Fibroblast of lung (primary cell): ENCODE results near the gene KCTD19. TPM values are rescaled to one million over a fixed set of nuclear protein-coding genes. Genes with fewer than 3 reads are reported as not detected.

ENCODE experiments used
- DNase-seq, 2 donors: peaks; one replicate each; pipeline versions ENCODE4 v3.0.0 to v3.0.0-alpha.2; 2010; ENCODE audit warnings: low read depth in 2 of 2
- H2AFZ ChIP-seq: 2 replicates; pipeline ENCODE4 v1.5.1; 2012; ENCODE audit warnings: low read length, control low read depth, inconsistent platforms
- H3K27ac ChIP-seq: 2 replicates; pipeline ENCODE4 v1.5.1; 2011; ENCODE audit warnings: low read length, control low read depth; ENCODE audit not compliant: insufficient read depth
- H3K27me3 ChIP-seq: 2 replicates; pipeline ENCODE4 v1.5.1; 2011; ENCODE audit warnings: mild to moderate bottlenecking, low read length; ENCODE audit not compliant: control insufficient read depth, insufficient read depth
- H3K36me3 ChIP-seq: 2 replicates; pipeline ENCODE4 v1.5.1; 2011; ENCODE audit warnings: low read length; ENCODE audit not compliant: control insufficient read depth, insufficient read depth
- H3K4me1 ChIP-seq: 2 replicates; pipeline ENCODE4 v1.5.1; 2011; ENCODE audit warnings: low read length; ENCODE audit not compliant: control insufficient read depth, insufficient read depth; ENCODE audit errors: extremely low read depth
- H3K4me2 ChIP-seq: 2 replicates; pipeline ENCODE4 v1.5.1; 2011; ENCODE audit warnings: low read length, control low read depth; ENCODE audit not compliant: insufficient read depth; ENCODE audit errors: extremely low read depth
- H3K4me3 ChIP-seq, 4 experiments: fragments of 200-600 bp in 1 of 4; sonication (generic) in 1 of 4; replicated peaks in 1 of 4; 2 replicates each; pipeline ENCODE4 v1.5.1; 2011 to 2016; ENCODE audit warnings: low read length in 4 of 4, low read depth in 3 of 4, mild to moderate bottlenecking in 3 of 4, control low read depth in 2 of 4, inconsistent platforms in 1 of 4, mixed read lengths in 1 of 4; ENCODE audit not compliant: insufficient read depth in 1 of 4; ENCODE audit errors: control extremely low read depth in 1 of 4
- H3K79me2 ChIP-seq: 2 replicates; pipeline ENCODE4 v1.5.1; 2012; ENCODE audit warnings: mild to moderate bottlenecking, low read length, inconsistent platforms; ENCODE audit not compliant: control insufficient read depth, insufficient read depth
- H3K9ac ChIP-seq: 2 replicates; pipeline ENCODE4 v1.5.1; 2011; ENCODE audit warnings: mild to moderate bottlenecking, low read length, control low read depth; ENCODE audit not compliant: insufficient read depth
- H3K9me3 ChIP-seq: 2 replicates; pipeline ENCODE4 v1.5.1; 2012; ENCODE audit warnings: low read depth, low read length; ENCODE audit not compliant: control insufficient read depth, insufficient read depth
- H4K20me1 ChIP-seq: 2 replicates; pipeline ENCODE4 v1.5.1; 2011; ENCODE audit warnings: low read length; ENCODE audit not compliant: control insufficient read depth, insufficient read depth; ENCODE audit errors: extremely low read depth
- CTCF ChIP-seq, 2 donors: IDR thresholded peaks in 1 of 2; conservative IDR thresholded peaks in 1 of 2; 1 replicate in 1 of 2; 2 replicates in 1 of 2; pipeline ENCODE4 v1.5.1; 2011 to 2012; ENCODE audit warnings: low read length in 2 of 2, control low read depth in 1 of 2, inconsistent platforms in 1 of 2, low read depth in 1 of 2, mild to moderate bottlenecking in 1 of 2
- EZH2 ChIP-seq: IDR thresholded peaks from 2 replicates; pipeline ENCODE4 v1.5.1; 2012; ENCODE audit warnings: low read length, control low read depth, mild to moderate bottlenecking; ENCODE audit errors: missing control alignments
- polyA plus RNA-seq, 2 donors: library from polyadenylated mRNA; depleted of rRNA in 1 of 2; stranded (reverse) in 1 of 2; unstranded in 1 of 2; fragments of >200 nt; gene quantifications; 2 replicates each; pipeline ENCODE4 v1.2.1, GENCODE V29; 2011 to 2012; ENCODE audit warnings: missing spikeins in 1 of 2
- total RNA-seq: library from RNA; depleted of rRNA; stranded (reverse); fragments of >200 nt; gene quantifications from 2 replicates; pipeline ENCODE4 v1.2.1, GENCODE V29; 2014

Gene KCTD19
- total and polyA plus RNA-seq, 2 donors (not counting 1 experiment from before 2014, with no cell fraction given), result 0.17 TPM; not detected in 1

GRCh38 chr16:67281536-67282446 is 44.8 kb downstream of the KCTD19 start:
- peaks cover 5% of the 10 kb centered on the region for H3K79me2 ChIP-seq
- H3K27ac ChIP-seq, result no peak overlapping the region
- H4K20me1 ChIP-seq, result no peaks in the 10 kb centered on the region
- H3K36me3 ChIP-seq, result peaks cover 15% of the 10 kb centered on the region
- H3K4me1 ChIP-seq, result peaks cover 12% of the 10 kb centered on the region
- H3K4me2 ChIP-seq, result no peak overlapping the region
- no peak overlapping the region for H3K4me3 ChIP-seq
- no peak for DNase-seq
- H2AFZ ChIP-seq, result no peak overlapping the region
- no peak overlapping the region for H3K9ac ChIP-seq
- H3K9me3 ChIP-seq, result no peaks in the 10 kb centered on the region
- H3K27me3 ChIP-seq, result no peaks in the 10 kb centered on the region
- TF ChIP-seq EZH2 (no peak), CTCF (conservative IDR thresholded peaks at IDR 0.05 in 1 of 2, IDR thresholded peaks at IDR 0.05 in 1 of 2; ENCODE audit: low read depth in 1 of 2, low read length in 2 of 2) (no peak)

- H3K4me1 ChIP-seq, result peaks cover 16% of the 10 kb centered on the region
- H3K27ac ChIP-seq, result no peak overlapping the region
- no peak for DNase-seq
- no peak overlapping the region for H3K9ac ChIP-seq
- H3K9me3 ChIP-seq, result no peaks in the 10 kb centered on the region
- no peak for TF ChIP-seq CTCF (conservative IDR thresholded peaks at IDR 0.05 in 1 of 2, IDR thresholded peaks at IDR 0.05 in 1 of 2; ENCODE audit: low read depth in 1 of 2, low read length in 2 of 2)
- no peak for TF ChIP-seq EZH2
- peaks cover 5% of the 10 kb centered on the region for H3K79me2 ChIP-seq
- peaks cover 9% of the 10 kb centered on the region for H3K36me3 ChIP-seq
- H4K20me1 ChIP-seq, result no peaks in the 10 kb centered on the region
- H3K4me2 ChIP-seq, result no peak overlapping the region
- H2AFZ ChIP-seq, result no peak overlapping the region
- peak overlapping the region in 1 of 4 experiments; percentile 16 for H3K4me3 ChIP-seq
- H3K27me3 ChIP-seq, result no peaks in the 10 kb centered on the region
These were observed 46.2 kb downstream of the KCTD19 start for GRCh38 chr16:67280090-67281015.
